Measurements from ENCODE around the gene SHPK. TPM values are rescaled to one million over a fixed set of nuclear protein-coding genes. Genes with fewer than 3 reads are reported as not detected.
A peak's percentile ranks its signal among the peaks of the same experiment; 100 is the strongest.

The SHPK gene
- total RNA-seq, 4 donors from 2014 or later: 5.8 to 83.8 (median 44.9) TPM

- Histone ChIP-seq H3K27ac (no peak overlapping the region), H3K9me3 (no peaks in the 10 kb centered on the region), H3K36me3 (peaks cover 0 to 9% (median 0%) of the 10 kb centered on the region in 3 donors), H3K4me3 (no peak overlapping the region), H3K4me1 (peaks cover 0 to 16% (median 0%) of the 10 kb centered on the region in 4 donors), H3K27me3 (no peaks in the 10 kb centered on the region)
- TF ChIP-seq POLR2A (IDR thresholded peaks at IDR 0.05): no peak
- TF ChIP-seq, protein P1, sequence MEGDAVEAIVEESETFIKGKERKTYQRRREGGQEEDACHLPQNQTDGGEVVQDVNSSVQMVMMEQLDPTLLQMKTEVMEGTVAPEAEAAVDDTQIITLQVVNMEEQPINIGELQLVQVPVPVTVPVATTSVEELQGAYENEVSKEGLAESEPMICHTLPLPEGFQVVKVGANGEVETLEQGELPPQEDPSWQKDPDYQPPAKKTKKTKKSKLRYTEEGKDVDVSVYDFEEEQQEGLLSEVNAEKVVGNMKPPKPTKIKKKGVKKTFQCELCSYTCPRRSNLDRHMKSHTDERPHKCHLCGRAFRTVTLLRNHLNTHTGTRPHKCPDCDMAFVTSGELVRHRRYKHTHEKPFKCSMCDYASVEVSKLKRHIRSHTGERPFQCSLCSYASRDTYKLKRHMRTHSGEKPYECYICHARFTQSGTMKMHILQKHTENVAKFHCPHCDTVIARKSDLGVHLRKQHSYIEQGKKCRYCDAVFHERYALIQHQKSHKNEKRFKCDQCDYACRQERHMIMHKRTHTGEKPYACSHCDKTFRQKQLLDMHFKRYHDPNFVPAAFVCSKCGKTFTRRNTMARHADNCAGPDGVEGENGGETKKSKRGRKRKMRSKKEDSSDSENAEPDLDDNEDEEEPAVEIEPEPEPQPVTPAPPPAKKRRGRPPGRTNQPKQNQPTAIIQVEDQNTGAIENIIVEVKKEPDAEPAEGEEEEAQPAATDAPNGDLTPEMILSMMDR (IDR thresholded peaks at IDR 0.05): no peak
- DNase-seq: no peak
Observed at GRCh38 chr17:3655766-3656165, 19.7 kb upstream of the SHPK start.

DNA sequence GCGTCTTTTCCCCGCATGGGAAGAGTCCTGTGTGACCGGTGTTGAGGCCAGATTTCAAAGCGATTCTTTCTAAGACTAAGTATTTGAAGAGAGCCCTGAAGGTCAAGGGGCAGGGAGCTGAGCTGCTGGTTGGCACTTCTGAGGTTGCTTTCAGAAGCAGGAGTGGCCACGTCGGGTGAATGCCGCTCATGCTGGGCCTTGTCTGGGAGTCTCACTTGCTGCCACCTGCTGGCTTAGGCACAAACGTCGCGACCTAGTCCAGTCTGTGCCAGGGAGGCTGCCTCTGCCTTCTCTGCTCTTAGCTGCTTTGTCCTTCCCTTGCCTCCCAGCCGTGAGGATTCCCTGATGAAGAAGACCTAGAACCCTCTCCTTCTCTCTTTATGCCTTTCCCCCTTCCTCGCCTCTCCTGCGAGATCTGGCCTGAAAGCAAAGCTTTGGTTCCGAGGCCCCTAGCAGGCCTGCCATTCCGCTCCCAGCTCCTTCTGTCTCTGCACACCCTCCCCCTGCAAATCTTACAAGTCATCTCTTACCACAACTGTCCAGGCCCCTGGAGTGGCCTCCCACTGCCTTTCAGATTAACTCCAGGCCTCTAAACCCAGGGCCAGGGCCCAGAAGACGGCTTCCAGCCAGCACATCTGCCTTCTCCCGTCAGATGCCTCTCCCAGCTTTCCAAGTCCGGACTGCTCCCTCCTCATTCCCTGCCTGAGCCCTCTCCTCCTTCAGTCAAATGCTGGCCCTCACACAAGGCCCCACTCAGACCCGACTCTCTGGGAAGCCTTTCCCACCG lies 11.9 kb upstream of the SHPK start:
- no peaks in the 10 kb centered on the region for H3K27me3 ChIP-seq
- DNase-seq: peak; percentile 28 to 79 (median 72)
- H3K4me1 ChIP-seq: peaks cover 0 to 3% (median 0%) of the 10 kb centered on the region in 4 donors
- no peaks in the 10 kb centered on the region for H3K9me3 ChIP-seq
- H3K4me3 ChIP-seq: no peak overlapping the region
- no peak for TF ChIP-seq POLR2A (IDR thresholded peaks at IDR 0.05)
- TF ChIP-seq, protein P1 (IDR thresholded peaks at IDR 0.05): peak in 5 of 6 experiments; percentile 9 to 60 (median 54)
- peaks cover 0 to 45% (median 0%) of the 10 kb centered on the region in 3 donors for H3K36me3 ChIP-seq
- H3K27ac ChIP-seq: no peak overlapping the region

DNA sequence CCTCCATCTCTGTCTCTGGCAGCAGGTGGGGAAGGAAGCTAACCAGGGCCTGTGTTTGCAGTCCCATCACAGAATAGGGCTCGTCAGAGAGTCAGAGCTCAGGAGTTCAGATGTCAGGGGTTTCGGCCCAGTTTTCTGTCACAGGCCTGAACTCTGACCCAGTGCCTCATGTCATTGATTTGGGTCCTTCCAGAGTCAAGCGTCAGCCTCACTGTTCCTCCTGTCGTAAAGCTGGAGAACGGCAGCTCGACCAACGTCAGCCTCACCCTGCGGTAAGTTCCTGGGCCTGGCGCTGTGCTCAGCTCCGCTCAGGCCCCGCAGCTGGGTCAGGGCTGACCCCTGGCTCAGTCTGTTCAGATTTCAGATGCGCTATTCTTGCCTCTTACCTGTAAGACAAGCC lies 11.2 kb upstream of the SHPK start:
- H3K9me3 ChIP-seq: no peaks in the 10 kb centered on the region
- H3K4me3 ChIP-seq: no peak overlapping the region
- peaks cover 0 to 3% (median 0%) of the 10 kb centered on the region in 4 donors for H3K4me1 ChIP-seq
- TF ChIP-seq, protein P1 (IDR thresholded peaks at IDR 0.05): no peak
- TF ChIP-seq POLR2A (IDR thresholded peaks at IDR 0.05): no peak
- no peaks in the 10 kb centered on the region for H3K27me3 ChIP-seq
- no peak overlapping the region for H3K27ac ChIP-seq
- no peak for DNase-seq
- peaks cover 0 to 45% (median 0%) of the 10 kb centered on the region in 3 donors for H3K36me3 ChIP-seq

DNA sequence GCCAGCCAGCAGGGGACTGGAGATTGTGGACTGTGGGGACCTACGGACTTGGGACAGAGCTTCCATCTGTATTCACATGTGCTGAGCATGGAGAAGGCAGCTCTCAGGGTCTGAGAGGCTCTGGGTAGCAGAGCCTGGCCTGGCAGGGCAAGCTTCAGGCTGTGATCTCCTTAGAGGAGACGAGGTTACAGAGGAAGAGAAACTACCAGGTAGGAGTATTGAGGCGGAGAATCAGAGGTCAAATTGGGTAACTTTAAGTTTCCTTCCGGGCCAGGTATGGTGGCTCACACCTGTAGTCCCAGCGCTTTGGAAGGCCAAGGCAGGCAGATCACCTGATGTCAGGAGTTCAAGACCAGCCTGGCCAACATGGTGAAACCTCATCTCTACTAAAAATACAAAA lies 9.3 kb upstream of the SHPK start:
- Histone ChIP-seq H3K9me3 (no peaks in the 10 kb centered on the region), H3K4me3 (no peak overlapping the region), H3K27me3 (no peaks in the 10 kb centered on the region), H3K36me3 (peaks cover 0 to 50% (median 0%) of the 10 kb centered on the region in 3 donors), H3K4me1 (peaks cover 0 to 3% (median 0%) of the 10 kb centered on the region in 4 donors), H3K27ac (no peak overlapping the region)
- DNase-seq: no peak
- TF ChIP-seq, protein P1 (IDR thresholded peaks at IDR 0.05): no peak
- TF ChIP-seq POLR2A (IDR thresholded peaks at IDR 0.05): no peak

GRCh38 chr17:3643889-3644349 lies 7.9 kb upstream of the SHPK start:
- no peak for DNase-seq
- no peak overlapping the region for H3K4me3 ChIP-seq
- no peaks in the 10 kb centered on the region for H3K9me3 ChIP-seq
- TF ChIP-seq POLR2A (IDR thresholded peaks at IDR 0.05): no peak
- TF ChIP-seq, protein P1 (IDR thresholded peaks at IDR 0.05): no peak
- H3K27ac ChIP-seq: no peak overlapping the region
- peaks cover 0 to 40% (median 0%) of the 10 kb centered on the region in 3 donors for H3K36me3 ChIP-seq
- peaks cover 0 to 3% (median 0%) of the 10 kb centered on the region in 4 donors for H3K4me1 ChIP-seq
- no peaks in the 10 kb centered on the region for H3K27me3 ChIP-seq
